GM15510 (cell line): Measurements from ENCODE around the gene CDH26.

Source experiments
- POLR2A ChIP-seq: IDR thresholded peaks from 3 replicates; pipeline ENCODE4 v1.6.1; 2011; ENCODE audit warnings: borderline replicate concordance; ENCODE audit not compliant: insufficient read length; ENCODE audit errors: extremely low read depth

CDH26 gene

DNA sequence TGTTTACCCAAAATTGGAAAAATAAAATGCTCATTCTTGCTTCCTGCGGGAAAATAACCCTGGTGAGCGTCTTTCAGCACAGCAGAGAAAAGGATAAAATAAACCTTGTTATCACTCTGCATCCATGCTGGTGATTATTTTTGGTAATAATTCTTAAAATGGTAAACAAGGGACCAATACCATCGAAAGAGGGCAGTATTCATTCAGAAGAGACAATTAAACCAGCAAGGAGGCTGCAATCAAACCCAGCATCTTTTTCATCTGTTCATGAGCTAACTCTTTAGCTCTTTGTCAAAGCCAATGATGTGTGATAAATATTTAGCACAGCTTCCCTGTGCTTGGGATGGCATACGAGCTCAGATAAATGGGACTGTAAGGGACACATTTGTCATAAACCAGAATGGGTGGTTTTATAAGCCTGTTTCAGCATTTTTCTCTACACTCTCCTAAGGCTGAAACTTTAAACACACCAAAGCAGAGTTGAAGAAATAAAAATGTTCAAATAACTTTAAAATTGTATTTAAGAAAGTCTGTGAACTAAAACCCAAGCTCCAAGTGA, 34.4 kb downstream of the CDH26 start:
- no peak for TF ChIP-seq POLR2A

DNA sequence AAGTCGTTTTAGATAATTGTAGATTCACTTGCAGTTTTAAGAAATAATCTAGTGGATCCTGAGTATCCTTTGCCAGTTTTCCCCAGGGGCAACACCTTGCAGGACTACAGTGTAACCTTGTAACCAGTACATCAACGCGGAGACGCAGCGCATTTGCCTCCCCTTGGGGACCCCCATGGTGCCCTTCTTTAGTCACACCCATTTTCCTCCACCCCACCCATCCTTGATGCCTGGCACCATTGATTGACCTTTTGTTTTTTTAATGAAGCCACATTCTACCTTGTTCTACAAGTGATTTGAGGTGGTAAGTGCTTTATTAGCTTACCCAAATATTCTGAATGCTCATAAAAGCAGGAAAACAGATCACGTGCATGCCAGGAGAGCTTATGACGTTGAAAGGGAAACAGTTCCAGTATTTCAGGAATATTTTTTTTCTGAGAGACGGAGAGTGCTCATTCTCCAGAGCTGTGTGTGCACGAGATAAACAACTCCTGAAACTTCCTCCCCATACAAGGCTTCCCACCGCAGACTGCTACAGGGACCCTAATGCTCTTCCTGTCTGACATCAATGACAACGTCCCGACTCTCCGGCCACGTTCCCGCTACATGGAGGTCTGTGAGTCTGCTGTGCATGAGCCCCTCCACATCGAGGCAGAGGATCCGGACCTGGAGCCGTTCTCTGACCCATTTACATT, 35.7 kb downstream of the CDH26 start:
- TF ChIP-seq POLR2A: no peak

DNA sequence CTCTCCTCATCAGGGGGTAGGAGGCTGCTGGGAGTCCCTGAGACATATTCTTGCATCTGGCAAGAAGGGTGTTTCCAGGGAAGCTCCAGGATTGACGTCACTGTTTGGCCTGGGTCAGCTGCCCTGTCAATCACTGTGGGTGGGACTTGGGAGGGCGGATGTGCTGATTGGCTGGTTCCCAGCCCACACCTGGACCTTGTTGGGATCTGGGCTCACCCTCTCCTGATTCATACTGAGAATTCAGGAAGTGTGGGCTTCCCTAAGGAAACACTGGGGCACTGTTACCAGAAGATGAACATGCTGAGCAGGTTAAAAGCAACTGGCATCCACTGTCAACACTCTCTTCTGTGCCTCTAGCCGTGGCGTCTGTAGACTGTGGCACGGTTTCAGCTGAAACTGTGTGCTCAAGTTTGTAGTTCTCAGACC, 36.5 kb downstream of the CDH26 start:
- TF ChIP-seq POLR2A: no peak

DNA sequence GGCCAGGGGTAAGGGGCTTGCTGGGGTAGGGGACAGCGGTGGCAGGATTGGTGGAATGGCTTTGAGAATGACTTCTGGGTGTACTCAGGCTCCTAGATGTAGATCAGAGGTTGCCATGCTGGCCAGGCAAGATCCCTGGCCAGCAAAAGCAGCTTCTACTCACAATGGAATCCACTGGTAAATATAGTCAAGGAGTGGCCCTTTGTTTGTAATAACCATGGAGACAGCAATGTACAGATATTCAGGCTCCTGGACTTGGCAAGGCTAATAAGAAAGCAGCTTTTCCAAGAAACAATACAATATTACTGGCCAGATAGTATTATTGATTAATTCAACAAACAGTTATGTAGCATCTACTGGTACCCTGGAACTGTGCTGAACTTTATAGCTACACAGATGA, 37.9 kb downstream of the CDH26 start:
- no peak for TF ChIP-seq POLR2A

DNA sequence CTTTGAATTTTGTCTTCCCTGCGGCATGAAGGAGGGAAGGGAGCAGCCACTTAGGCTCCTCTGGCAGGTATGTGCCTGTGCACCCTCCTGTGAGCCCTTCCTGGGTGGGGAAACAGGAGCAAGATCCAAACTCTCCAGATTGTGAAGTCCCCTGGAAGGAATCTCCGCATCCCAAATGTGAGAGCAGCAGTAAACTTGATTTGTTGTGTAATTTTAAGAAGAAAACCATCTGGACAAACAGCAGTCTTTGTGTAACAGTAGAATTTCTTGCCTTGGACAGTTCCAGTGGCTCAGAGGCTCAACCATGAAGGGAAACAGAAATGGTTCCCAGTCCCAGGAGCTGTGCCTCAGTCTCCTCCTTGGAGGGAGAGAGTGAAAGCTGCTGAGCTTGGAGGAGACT, 39.7 kb downstream of the CDH26 start:
- TF ChIP-seq POLR2A: no peak

DNA sequence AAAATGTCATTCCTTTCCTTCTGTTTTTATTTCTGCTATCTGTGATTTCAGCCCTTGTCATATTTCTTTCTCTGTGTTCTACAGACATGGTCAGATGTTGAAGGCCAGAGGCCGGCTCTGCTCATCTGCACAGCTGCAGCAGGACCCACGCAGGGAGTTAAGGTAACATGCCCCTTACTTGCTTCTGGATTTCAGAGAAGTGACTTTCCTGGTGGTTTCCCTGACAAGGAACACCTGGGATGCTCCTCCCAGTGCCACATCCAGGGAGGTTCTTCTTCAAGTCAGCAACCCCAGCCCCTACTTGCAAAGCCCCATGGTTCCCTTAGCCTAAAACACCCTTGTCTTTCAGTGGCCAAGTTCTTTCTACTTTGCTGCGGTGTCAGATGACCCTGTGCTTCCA, 41.3 kb downstream of the CDH26 start:
- TF ChIP-seq POLR2A: no peak

DNA sequence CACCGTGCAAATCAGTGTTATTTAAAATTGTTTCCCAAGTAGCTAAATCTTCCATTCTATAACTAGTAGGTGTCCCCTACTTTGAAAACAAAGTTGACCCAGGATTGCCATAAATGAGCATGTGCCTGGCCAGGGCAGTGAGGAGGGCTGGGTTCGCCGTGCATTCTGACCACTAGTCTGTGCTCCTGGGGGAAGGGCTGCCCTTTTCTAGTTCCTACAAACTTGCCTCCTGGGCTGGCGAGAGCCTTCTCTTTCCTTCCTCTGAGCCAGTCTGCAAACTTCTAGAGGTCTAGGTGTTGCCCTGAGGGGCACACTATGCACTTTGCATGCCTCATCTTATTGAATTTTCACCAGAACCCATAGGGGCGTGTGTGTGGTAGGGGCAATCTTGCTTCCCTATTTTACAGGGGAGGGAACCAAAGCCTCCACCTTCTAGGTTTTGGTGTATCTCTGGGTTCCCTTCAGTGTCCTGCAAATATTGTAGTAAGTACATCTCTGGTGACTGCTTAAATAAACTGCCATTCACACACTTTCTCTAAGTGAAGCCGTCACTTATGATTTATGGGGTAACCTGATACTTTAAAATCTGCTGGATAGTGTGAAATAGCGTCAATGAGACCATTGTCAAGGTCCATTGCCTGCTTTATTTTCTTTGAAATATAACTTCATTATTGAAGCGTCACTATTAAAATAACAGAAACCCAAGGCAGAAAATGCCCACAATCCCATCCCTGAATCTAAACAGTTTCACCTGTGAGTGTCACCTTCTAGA, 42.2 kb downstream of the CDH26 start:
- no peak for TF ChIP-seq POLR2A

DNA sequence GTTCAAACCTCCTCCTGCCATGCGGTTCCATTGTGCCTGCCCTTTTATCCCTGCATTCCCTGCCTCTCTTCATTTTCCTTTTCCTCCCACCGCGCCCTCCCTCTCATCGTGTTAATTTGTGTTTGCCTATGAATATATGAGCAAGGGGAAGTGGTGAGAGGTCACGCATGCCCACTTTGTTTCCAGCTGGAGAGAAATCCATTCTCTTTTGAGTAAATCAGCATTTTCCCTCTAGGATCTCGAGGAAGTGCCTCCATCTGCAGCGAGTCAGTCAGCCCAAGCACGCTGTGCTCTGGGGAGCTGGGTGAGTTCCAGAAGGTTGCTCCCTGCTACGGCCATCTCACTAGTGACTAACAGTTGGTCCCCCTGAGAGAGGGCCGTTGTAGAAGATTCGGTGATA, 42.9 kb downstream of the CDH26 start:
- TF ChIP-seq POLR2A: no peak

DNA sequence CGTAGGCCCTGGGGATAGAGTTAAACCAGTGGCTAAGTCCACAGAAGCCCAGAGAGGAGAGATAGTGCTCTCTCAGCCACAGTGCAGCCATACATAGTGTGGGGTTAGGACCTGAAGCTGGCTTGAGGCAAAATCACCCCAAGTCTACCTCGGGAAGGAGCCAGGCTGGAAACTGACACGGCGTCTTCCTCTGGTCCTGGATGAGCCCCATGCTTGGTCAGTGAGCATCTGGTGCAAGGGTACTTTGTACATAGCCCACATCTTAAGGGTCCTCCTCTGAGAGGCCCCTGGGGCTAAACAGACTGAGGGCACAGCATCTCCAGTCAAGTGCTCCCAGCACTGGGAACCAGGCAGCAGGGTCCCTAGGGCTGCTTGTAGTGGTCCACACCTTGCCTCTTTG, 45.6 kb downstream of the CDH26 start:
- TF ChIP-seq POLR2A: no peak

DNA sequence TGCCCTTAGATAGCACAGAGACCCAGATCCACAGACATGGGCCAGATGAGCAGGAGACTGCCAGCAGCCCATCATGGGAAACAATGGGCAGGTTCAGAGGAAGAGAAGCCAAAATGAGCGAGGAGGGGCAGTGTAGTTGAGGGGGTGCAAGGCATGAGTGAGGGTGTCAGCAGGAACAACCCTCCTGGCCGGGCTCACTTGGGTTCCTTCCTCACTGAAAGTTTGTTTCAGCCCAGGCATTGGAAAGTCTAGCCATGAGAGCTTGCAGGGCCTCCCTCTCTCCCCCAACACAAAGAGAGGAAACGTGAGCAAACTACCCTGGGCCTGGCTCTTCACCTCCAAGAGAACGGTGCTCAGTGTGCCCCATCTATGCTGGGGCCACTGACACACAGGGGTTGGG, 48.0 kb downstream of the CDH26 start:
- no peak for TF ChIP-seq POLR2A

DNA sequence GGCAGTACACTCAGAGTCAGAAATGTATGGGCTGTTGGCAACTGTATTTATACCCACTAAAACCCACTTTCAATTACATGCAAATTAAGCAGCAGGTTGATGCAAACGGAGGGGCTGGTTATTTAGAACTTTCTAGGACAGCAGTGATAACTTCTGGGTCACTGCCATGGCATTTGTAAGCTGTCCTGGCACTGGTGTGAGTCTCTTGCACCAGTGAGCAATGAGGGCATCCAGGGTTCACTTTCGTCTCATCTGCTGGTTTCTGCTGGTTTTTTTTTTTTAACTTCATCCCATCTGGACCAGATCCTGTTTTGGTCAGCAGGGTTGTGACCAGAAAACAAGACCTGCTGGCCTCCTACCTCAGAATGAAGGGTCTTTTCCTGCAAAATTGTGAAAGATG, 49.2 kb downstream of the CDH26 start:
- no peak for TF ChIP-seq POLR2A

DNA sequence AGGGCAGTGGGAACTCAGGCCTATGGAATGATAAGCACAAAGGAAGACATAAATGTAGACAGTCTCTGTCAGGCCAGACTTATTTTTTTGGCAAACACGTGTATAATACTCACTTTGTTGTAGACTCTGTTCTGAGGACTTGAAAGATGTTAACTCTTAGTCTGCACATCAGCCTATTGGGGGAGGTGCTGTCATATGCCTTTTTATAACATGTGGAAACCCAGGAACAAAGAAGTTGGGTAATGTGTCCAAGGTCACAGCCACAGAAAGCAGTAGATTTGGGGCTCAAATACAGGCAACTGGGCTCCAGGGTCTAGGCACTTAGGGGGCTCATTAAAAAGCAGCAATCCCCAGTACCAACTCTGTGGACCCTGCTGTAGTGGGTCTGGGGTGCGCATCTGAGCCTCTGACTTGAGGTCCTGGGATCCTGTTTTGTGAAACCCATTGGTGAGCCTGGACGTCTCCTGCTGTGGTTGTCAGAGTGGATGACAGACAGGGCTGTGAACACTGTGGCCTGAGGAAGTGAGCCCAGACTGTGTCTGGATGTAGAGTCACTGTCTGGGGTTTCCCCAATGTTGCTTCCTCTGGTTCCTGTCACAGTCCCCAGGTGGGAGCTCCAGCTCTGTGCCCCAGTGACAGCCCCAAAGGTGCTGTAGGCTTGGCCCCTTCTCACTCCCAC, 50.0 kb downstream of the CDH26 start:
- TF ChIP-seq POLR2A: no peak

DNA sequence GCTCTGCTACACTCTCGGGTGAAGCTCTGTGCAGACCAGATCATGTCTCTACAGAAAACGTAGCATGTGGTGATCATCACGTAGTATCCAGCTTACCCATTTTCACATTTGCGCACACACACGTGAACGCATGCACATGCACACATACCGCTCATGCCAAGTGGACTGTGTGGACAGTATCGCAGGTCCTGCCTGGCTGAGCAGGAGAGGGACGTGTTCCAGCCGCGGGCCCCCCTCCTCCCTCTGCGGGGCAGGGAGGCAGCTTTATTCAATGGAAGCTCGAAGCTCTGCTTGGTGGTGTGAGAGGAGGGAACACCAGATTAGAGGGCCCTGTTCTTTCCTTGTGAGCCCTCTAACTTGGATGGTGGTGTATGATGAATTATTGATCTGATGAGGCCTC, 51.1 kb downstream of the CDH26 start:
- no peak for TF ChIP-seq POLR2A

DNA sequence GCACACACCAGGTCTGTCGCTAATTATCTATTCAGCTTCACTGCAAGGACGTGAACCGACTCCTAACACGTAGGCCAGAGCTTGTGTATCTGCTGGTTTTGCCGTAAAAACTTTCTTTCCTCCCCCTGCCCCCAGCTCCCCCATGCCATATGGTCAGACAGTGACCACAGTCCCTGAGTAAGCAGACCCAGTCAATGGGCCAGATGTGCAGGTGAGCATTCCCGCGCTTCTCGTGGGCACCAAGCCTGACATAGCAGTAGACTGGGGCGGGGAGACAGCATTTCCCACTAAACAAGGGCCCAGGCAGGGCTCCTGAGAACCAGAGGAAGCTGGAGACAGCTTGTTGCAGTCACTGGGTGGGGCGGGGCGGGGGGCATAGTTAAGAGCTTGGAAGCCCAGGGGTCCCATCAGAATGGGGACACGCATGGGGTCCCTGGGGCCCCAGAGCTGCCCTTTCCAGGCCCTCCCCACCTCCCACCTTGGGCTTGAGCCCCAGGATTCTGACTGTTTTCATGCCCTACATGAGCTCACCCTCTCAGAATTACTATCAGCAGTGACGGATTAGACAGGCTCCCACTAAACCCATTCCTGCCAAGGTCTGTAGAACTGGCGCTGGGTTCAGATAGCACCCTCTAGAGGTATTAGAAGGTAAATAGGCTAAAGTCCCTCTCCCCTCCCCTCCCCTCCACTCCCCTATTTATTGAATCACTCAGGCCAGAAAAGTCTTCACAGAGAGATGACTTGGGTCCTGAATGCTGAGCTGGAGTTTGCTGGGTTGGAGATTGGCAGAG, 51.8 kb downstream of the CDH26 start:
- TF ChIP-seq POLR2A: no peak
